Stimulated activated CD4-positive, alpha-beta T cell treated with anti-CD3 and anti-CD28 coated beads, Interleukin-2, amount 100 ng/mL, for 24 hours (primary cell): Measurements from ENCODE around the gene SUSD1.
"Not testable (repeated sequence)": the region's sequence is repeated elsewhere in the genome, so short reads cannot be mapped to it uniquely, and the experiment has no call there.

Experiments
- DNase-seq, 2 donors: peaks; one replicate each; pipeline ENCODE4 v3.0.0-alpha.2; 2020

Gene SUSD1

DNA sequence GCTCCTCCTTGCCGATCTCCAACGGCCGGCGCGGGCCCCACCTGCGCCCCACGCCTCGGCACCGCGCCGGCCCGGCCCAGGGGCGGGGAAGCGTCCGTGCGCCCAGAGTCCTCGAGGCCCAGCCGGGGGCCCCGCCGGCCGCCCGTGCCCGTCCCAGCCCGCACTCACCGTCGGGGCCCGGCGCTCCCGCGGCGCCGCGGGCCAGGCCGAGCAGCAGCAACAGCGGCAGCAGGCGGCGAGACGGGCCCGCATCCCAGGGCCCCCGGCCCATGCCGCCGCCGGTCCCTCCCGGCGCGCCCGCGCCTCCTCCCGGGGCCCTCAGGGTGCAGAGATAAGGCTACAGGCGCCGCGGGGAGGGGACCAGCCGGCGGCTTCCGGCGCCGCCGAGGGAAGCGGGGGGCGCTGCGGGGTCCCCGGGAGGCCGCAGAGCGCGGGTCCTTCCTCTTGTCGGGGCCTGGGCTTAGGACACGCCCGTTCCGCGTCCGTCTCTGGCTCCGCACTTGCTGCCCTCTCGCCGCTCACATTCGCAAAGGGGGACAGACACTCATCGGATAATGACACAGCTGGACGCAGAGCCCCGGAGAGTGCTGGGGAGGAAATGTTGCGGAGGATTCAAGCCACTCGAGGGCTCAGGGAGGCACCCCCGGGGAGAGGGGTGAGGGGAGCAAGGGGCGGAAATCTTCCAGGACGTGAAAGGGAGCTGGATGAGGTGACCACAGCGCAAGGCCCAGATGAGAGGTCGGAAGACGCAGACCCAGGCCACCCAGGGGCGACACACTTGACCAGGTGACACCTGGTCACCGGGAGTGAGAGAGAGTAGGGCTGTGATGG lies at the start of gene SUSD1:
TSS of gene SUSD1 (minus strand) at position 333 of the 831 bp plus-strand sequence. CDS start at position 271, 62 bp downstream.
- peak; percentile 26 to 46 for DNase-seq

DNA sequence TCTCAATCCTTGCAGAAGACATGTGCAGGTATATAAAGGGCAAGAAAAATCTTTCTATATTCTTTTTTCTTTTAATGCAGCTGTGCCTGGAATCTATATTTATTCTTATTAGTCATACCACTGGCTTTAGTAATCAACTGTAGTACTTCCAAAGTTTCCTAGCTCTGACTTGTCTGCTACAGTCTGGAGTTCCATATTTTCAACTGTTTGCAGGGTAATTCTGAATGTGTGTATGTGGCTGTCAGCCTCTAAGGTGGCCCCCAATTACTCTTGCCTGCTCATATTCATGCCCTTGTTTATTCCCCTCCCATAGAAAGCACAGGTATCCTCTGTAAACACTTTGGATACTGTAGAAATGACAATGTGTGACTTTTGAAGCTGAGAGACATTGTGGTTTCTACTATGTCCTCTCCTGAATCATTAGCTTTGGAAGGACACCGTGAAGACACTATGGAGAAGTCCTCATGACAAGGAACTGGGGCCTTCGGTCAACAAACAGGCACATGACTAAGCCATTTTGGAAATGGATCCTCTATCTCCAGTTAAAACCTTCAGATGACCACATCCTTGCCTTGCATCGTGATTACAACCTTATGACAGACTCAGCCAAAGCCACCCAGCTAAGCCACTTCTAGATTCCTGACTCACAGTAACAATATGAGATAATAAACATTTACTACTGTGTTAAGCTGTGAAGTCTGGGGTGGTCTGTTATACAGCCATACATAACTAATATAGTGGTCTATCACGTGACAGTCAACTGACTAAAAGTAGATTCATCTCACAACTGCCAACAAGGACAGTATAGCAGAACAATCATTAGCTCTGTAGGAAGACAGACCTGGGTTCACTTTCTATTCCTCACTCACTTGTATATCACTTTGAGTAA lies 49.5 kb upstream of the SUSD1 start:
- DNase-seq = no peak

DNA sequence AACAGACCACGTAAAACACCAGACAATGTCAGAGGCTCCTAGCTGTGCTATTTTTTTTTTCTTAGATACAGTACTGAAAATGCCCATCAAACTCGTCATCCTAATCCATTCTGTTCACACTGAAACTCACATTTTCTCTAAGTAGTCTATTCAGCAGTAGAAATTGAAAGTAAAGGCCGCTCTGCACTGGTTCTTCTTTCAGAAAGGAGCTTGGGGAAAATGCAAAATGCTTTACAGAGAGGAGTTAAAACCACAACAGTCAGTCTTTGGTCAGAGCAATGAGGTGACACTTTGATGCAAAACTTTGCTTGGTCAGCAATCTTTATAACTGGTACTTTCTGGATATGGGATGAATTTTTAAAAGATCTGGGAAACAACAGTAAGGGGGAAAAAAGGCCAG lies 43.8 kb upstream of the SUSD1 start:
- peak in 1 of 2 donors; percentile 18 for DNase-seq

DNA sequence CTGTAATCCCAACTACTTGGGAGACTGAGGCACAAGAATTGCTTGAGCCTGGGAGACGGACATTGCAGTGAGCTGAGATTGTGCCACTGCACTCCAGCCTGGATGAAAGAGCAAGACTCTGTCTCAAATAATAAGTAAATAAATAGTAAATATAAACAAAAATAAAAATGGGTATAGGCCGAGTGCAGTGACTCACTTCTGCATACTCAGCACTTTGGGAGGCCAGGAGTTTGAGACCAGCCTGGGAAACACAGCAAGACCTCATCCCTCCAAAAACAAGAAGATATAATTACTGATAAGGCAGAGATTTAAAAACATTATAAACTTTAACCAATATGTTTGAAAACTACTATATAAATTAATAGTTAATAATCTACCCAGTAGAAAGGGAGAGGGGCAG lies 37.8 kb upstream of the SUSD1 start:
- DNase-seq = no peak

- DNase-seq = no peak
These were observed 32.4 kb upstream of the SUSD1 start for GRCh38 chr9:112207451-112207850.

- no peak for DNase-seq
These were observed 28.4 kb upstream of the SUSD1 start for GRCh38 chr9:112203536-112203935.

DNA sequence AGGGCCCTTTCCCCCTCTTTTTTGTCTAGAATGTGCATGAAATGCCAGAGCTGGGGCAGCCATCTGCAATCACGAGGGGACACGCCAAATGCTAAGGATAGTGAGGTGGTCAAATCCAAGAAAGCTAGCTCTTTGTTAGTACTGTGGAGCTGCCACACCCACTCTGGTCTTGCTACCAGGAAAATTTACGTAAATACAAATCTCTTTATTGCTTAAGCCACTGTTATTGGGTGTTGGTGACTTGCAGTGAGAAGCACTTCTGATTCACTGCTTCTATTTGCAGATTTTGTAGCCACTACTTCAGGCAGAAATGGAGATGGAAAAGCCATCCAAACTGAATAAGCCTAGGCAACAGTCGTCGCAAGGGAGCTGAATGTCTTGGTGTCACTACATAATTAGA lies 25.6 kb upstream of the SUSD1 start:
- no peak for DNase-seq

DNA sequence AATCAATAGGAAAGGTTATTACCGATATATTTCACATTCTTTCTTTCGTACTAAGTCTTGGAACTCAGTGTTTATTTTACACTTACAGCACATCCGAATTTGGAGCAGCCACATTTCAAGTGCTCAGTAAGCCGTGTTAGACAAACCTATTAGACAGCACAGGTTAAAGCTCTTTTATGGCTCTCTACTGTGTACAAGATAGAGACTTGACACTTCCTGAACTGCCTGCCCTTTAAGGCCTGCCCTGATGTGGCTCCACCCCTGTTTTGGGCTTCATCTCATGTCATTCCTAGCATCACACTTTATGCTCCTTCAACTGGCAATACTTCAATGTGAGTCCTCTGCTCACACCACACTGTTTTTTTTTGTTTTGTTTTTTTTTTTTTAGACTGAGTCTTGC lies 23.5 kb upstream of the SUSD1 start:
- no peak for DNase-seq

DNA sequence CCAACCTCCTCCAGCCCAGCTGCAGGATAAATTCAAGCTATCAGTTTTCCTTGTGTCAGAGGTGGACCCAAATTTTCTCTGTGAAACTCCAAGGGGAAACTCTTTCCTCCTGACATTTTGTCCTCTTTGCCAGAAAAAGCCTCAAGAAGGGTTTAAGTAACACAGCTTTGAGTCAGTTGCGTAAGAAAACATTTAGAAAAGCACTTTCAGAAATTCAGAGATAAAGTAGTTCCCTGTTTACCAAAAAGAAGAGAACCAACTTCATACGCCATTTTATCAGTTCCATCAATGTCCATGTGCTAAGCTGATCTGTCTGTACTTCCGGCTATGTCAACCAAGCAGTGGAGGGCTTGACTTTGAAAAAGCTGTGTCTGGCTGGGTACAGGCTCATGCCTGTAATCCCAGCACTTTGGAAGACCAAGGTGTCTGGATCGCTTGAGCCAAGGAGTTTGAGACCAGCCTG lies 19.9 kb upstream of the SUSD1 start:
- no peak for DNase-seq

- DNase-seq = no peak
These were observed 18.6 kb upstream of the SUSD1 start for GRCh38 chr9:112193572-112194288.

- not testable (repeated sequence) for DNase-seq
These were observed 15.2 kb upstream of the SUSD1 start for GRCh38 chr9:112190320-112190719.

GRCh38 chr9:112188884-112189283 lies 13.8 kb upstream of the SUSD1 start:
- no peak for DNase-seq

DNA sequence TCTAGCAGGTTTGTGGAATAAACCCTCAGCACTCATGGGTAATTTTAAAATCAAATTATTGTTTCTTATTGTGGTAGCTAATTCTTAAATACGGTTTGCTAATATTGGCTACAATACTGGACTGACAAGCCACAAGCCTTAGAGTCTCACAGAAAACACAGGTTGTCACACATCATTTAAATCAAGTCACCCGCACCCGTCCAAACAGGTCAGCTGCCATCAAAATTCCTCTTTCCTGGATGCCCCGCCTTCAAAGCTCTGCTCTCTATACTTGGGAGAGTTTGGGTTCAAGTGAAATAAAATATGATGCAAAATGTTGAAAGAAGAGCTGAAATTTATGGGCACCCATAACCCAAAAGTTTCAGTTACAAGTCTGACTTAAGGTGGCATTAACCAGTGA lies 12.3 kb upstream of the SUSD1 start:
- DNase-seq = no peak

- DNase-seq = no peak
These were observed 11.6 kb upstream of the SUSD1 start for GRCh38 chr9:112186695-112187094.

DNA sequence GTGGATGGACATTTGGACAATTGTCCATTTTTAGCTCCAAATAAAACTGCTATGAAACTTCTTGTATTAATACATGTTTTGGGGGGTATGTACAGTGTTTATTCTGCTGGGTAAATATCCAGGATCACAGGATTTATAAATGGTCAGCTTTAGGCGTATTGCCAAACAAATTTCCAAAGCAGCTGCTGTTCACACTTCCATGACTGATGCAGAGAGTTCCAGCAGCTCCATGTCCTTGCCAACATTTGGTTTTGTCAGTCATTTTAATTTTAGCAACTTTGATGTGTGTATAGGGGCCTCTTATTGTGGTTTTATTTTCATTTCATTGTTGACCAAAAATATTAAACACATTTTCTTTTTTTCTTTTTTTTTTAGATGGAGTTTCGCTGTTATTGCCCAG lies 9.8 kb upstream of the SUSD1 start:
- no peak for DNase-seq

GRCh38 chr9:112184221-112184620 lies 9.1 kb upstream of the SUSD1 start:
- DNase-seq = no peak

GRCh38 chr9:112180387-112180881 lies 5.3 kb upstream of the SUSD1 start:
- DNase-seq = peak; percentile 38 to 55

DNA sequence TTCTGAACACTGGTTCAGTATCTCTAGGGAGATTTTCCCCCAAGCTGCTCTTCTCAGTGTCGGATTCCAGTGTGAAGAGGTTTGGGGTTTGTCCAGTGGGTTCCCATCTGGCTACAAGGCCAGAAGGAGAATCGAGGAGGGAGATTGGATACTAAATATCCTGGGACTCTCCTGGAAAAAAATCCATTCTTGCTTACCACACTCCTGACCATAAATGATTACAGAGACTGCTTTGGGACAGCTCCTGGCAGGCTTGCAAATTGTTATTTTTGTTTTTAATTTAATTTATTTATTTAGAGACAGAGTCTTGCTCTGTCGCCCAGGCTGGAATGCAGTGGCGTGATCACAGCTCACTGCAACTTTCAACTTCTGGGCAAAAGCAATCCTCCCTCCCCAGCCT lies 4.7 kb upstream of the SUSD1 start:
- DNase-seq = no peak

DNA sequence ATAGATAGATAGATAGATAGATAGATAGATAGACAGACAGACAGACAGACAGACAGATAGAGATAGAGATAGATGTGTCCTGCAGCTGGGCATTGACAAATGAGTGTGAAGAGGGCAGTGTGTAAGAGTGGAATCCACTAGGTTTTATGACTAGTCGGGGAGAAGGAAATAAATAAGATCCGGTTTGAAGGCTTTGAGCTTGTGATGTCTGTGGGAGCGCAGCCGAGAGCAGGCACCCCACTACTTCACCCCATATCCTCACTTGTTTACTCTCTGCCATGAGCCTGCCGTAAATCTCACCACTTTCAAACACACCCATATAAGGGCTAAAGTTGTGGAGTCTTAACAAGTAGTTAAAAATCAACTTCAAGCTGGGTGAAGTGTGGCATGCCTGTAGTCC lies 1.4 kb upstream of the SUSD1 start:
- no peak for DNase-seq

- peak in 1 of 2 donors; percentile 18 for DNase-seq
These were observed 759 bp upstream of the SUSD1 start for GRCh38 chr9:112175796-112176315.

DNA sequence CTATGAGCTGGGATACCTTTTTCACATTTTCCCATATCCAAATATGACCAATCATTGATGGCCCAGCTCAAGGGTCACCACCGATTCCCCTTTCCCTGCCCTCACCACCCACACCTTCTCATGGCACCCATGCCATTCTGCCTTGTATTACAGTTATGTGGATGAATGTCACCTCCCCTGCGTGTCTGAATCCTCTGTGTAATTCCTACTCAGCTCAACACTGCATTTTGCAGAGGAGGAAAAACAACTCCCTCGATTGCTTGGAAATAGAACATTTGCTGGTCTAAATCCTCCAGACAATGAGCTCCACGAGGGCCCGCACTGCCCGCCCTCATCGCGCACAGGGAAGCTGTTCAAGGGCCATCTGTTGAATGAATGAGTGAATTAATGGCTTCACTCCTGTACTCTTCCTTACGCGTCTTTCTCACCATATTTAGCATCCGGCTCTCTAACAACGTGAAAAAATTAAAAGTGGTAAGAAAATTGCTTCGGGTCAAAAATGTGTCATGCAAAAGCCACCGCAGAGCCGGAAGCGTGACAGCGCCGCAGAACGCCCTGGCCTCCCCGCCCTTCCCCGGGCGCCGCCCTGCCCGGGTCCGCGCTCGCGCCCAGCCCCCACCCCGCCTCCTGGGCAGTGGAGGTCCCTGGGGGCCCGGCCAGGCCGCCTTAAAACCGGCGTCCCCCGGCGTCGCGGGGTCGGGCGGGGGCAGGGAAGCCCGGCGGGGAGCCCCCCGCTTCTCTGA lies 704 bp downstream of the SUSD1 start:
- DNase-seq = peak; percentile 68 to 79
